Skin epidermis (tissue), 12 donors: Measurements from ENCODE around the gene CTCFL.

Source experiments
- H3K27ac ChIP-seq, 21 experiments: fragments of 200-600 bp; sonication (generic) in 11 of 21; one replicate each; pipeline ENCODE4 v1.5.0; 2020; ENCODE audit warnings: mild to moderate bottlenecking in 3 of 21, inconsistent platforms in 2 of 21, moderate library complexity in 2 of 21
- H3K4me3 ChIP-seq, 7 experiments: fragments of 200-600 bp; sonication (generic) in 2 of 7; one replicate each; pipeline ENCODE4 v1.5.0; 2020; ENCODE audit warnings: inconsistent platforms in 2 of 7, mild to moderate bottlenecking in 2 of 7, moderate library complexity in 1 of 7

CTCFL gene

DNA sequence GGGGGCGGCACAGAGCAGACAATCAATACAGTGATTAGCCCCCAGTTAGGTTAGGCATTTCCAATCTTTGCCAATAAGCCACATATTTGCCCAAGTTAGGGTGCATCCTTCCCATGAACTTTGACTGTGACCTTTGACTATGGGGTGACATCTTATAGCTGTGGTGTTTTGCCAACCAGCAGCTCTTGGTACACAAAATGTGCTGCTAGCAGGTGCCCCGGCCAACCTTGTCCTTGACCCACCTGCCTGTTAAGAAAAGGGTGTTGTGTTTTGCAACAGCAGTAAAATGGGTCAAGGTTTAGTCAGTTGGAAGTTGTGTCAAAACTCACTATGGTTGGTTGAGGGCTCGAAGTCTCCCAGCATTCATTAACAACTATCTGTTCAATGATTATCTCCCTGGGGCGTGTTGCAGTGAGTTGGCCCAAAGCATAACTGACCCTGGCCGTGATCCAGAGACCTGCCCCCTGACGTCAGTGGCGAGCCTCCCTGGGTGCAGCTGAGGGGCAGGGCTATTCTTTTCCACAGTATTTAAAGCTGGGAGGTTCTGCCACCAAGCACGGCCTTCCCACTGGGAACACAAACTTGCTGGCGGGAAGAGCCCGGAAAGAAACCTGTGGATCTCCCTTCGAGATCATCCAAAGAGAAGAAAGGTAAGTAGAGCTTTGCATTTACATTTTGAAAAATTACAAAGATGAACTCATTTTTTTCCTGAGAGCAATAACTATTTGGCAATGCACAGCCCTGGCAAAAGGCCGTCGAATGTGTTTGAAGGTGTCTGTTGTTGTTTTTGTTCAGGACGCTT, 35.8 kb upstream of the CTCFL start, which contains the start of gene PCK1:
PCK1 (plus strand) TSS at position 557 of the 802 bp plus-strand sequence. CDS start 302 bp downstream, outside the sequence.
- Histone ChIP-seq H3K27ac (no peak within 1 kb of the TSS), H3K4me3 (no peak within 1 kb of the TSS)

DNA sequence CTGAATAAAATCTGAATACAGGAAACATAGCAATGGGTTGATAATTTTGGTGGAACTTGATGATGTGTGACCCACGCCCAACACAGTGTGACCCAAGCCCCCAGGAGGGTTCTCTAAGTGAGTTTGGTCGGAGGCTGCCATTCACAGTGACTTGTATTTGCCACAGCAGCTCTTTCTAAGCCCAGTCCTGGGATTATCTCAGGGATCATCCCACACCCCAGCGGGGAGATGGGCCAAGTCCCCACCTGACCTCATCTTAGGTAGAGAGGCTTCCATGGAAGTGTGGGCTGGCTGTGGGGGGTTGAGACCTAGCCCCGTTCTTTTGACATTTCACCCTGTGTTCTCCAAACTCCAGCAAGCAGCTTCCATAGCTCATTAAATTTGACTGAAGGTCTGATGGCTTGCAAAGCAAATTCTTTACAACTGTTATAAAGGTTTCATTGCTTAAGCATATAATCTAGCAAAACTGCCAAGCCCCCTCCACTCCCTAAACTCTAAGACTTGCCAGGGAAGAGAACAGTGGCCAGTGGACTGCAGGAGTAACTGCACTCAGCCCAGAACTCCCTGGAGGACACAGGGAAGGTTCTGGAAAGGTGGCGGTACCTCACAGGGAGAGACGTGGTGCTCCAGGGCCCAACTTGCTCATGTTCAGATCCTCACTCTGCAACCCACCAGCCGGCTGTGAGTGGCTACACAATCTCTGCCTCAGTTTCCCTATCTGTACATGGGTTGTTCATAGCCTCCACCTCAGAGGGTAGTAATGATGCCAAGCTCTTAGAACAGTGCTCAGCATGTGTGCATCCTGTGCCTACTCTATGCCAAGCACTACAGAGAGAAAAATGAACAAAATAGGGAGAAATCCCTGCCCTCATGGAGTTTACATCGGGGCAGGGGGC, 35.0 kb upstream of the CTCFL start:
- no peak overlapping the region for H3K27ac ChIP-seq
- no peak overlapping the region for H3K4me3 ChIP-seq

- H3K27ac ChIP-seq: no peak overlapping the region
- no peak overlapping the region for H3K4me3 ChIP-seq
Observed at GRCh38 chr20:57559289-57559634, 34.3 kb upstream of the CTCFL start.

- Histone ChIP-seq H3K4me3 (no peak overlapping the region), H3K27ac (no peak overlapping the region)
Observed at GRCh38 chr20:57558614-57559288, 33.8 kb upstream of the CTCFL start.

DNA sequence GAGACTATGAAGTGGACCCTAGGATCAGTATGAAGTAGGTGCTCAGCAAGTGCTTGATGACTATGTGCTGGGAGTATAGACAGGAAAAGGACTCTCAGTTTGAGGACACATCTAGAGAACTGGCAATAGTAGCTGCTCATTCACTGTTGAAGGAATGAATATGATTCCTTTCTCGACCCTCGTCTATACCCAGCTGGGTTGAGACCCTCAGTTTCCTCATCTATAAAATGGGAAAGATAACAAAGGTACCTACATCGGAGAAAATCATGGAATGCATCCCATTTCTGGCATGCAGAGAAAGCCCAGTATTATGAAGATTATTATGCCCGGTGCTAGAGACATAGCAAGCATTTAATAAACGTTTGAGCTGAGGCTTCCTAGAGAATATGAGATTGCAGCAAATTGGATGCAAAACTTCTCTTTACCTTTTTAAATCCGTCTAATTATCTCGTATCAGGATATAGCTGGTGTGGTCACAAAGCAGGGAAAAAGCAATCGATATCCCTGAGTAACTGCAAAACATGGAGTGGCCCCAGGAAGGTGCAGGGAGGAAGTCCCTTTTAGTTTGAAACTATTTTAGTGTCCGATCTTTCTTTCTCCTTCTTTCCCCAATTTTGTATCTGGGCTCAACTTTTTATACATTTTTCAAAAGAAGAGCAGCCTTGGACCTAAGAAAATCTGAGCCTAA, 33.1 kb upstream of the CTCFL start:
- no peak overlapping the region for H3K4me3 ChIP-seq
- H3K27ac ChIP-seq: no peak overlapping the region

- Histone ChIP-seq H3K27ac (no peak overlapping the region), H3K4me3 (no peak overlapping the region)
Observed at GRCh38 chr20:57556980-57557274, 32.0 kb upstream of the CTCFL start.

- Histone ChIP-seq H3K4me3 (no peak overlapping the region), H3K27ac (no peak overlapping the region)
Observed at GRCh38 chr20:57555457-57556184, 30.7 kb upstream of the CTCFL start.

- Histone ChIP-seq H3K4me3 (no peak overlapping the region), H3K27ac (no peak overlapping the region)
Observed at GRCh38 chr20:57553376-57554018, 28.6 kb upstream of the CTCFL start.

GRCh38 chr20:57552471-57552870, 27.5 kb upstream of the CTCFL start:
- H3K4me3 ChIP-seq: no peak overlapping the region
- H3K27ac ChIP-seq: no peak overlapping the region

DNA sequence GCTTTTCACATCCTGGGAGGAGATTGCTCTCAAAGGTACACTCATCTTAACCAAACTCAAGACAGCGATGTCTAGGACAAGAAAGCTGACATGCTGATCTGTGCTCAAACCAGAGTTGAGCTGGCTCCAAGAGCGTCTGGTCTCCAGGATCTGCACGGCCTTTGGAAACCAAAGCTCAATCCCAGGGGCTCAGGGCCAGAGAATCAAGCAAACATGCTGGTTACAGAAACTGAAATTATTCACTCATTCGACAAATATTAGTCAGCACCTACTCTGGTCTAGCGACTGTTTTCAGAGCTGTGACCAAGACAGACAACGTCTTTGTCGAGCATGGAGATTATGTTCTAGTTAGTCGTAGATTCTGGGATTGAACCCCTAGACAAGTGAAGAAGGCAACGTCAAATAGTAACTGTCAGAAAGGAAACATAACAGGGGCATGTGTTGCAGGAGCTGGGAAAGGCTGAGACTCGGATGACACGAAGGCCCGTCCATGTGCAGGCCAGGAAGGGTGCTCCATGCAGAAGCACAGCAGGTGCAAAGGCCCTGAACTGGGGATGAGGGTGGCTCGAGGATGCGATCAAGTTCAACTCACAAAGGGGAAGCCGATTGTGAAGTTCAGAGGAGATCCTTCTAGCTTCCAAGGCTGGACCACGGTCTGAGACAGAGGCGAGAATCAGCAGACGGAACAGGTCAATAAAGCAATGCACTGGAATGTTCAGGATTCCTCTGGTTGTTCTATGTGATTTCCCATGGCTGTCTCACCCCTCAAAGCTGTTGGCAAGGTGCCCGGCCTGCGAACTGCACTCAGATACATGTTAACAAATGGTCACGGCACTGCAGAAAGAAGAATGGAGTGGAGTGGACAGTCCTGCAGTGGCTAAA, 23.5 kb upstream of the CTCFL start:
- H3K4me3 ChIP-seq: no peak overlapping the region
- H3K27ac ChIP-seq: no peak overlapping the region

- no peak overlapping the region for H3K27ac ChIP-seq
Observed at GRCh38 chr20:57546956-57547649, 22.2 kb upstream of the CTCFL start.

GRCh38 chr20:57545927-57546662, 21.2 kb upstream of the CTCFL start:
- peak overlapping the region in 2 of 21 experiments; percentile 25 to 43 for H3K27ac ChIP-seq

More at GRCh38 chr20:57546956-57547649, 22.2 kb upstream of the CTCFL start:
- no peak overlapping the region for H3K4me3 ChIP-seq

DNA sequence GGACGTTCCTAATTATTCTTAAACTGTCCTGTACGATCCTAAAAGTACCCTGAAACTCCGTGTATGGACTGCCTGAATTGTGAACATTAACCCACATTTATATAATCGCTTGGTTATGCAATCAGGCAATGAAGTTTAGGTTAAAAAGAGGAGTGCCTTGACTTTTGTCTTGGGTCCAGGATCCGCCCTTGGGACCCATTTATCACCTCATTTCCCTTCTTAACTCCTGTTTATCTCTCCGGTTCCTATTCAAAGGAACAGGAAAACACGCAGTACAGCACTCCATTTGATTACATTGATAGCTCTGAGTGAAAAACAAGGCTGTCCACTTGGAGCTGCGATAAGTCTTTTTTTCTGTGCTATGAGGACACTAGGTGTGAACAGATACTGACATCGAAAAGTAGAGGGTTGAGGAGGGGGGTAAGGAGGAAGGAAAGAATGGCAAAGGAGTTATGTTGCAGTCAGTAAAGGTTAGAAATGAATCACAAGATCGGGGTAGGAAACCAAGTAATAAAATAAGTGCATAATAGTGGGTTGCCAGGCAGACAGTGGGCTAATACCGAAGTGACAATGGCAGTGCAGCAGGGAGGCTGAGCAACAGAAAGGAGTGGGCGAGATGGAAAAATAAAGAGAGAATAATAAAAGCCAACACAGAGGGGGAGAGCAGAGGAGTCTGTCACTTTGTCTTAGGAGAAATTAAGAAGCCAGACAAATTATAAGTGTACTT, 20.1 kb upstream of the CTCFL start:
- peak overlapping the region in 4 of 21 experiments; percentile 6 to 43 (median 20) for H3K27ac ChIP-seq
- no peak overlapping the region for H3K4me3 ChIP-seq

More at GRCh38 chr20:57545927-57546662, 21.2 kb upstream of the CTCFL start:
- no peak overlapping the region for H3K4me3 ChIP-seq

DNA sequence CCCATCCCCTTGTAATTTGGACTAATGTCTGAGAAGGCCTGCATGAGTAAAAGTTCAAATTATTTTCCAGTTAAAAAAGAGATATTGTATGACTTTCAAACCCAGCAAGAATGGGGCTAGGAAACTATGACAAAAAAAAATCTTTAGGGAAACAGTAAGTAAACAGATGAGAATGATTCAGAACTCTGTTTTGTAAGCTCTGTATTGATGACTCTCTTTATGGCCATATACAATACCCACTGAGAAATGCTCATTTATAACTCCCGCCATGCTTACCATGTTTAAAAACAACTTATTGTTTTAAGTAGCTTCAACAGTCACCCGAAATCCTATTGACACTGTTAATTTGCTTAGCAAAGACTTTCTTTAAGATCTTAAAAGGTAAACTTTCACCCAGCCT, 18.8 kb upstream of the CTCFL start:
- no peak overlapping the region for H3K4me3 ChIP-seq
- H3K27ac ChIP-seq: no peak overlapping the region

DNA sequence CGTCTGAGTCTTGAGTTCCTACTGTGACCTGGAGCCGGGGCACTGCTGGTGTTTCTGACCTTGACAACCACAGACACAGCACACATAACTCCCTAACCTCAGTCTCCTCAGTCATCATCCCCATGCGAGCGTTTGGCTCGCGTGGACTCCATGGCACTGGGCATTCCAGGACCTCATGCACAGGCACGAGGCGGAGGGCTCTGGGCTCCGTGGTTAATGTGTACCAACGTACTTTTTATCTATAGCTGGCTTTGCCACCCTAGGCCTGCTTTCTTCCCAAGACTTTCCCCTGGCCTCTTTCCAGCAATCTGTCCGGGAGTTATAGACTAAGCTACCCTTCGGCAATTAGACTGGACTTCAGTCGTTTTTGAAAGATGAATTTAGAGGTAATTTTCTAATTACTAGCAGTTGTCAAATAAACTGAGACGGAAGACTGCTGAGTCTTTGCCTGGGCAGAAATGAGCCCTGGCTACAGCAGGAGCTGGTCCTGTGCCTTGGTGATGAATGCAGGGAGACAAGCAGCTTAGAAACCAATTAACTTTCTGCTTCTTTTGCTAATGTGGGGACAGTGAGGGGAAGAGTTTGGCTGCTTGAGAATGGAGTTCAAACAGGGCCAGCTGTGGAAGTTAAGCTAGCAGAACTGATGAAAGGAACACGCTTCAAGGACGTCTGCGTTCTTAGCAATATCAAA, 16.1 kb upstream of the CTCFL start:
- Histone ChIP-seq H3K4me3 (no peak overlapping the region), H3K27ac (no peak overlapping the region)
